Measurements from ENCODE around the gene ADIG.

ADIG gene

DNA sequence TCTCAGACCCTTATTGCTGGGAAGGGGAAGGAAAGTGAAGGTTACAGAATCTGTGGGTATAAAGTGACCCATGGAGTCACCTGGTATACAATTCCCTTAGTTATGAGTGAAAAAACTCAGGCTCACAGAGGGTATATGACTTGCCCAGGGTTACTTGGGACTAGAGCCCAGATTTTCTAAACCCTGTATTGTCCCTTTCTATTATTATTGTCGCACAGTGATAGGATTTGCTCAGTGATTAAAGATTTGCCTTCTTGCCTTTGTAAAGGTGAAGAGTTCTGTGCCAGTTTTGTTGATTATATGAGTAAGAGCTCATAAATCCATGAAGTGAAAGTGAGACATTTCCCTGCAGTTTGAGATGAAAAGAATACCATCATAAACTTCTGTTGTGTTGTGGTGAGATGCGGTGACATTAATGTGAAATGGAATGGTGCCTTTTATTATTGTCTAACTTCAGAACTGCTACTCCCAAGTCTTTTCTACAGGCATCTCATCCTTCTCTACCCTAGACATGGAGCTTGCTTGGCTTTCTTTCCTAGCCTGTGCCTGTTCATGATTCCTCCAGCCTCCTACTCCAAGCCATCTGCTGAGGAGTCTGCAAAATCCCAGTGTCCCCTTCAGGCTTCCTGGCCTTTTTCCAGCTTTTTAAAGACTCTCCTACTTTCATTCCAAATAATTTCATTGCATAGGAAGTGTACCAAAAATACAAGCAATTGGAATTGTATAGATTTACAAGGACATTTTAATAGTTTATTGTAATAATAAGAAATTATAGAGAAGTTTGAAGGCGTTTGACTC lies 33.5 kb upstream of the ADIG start:
- TF ChIP-seq, protein P1, sequence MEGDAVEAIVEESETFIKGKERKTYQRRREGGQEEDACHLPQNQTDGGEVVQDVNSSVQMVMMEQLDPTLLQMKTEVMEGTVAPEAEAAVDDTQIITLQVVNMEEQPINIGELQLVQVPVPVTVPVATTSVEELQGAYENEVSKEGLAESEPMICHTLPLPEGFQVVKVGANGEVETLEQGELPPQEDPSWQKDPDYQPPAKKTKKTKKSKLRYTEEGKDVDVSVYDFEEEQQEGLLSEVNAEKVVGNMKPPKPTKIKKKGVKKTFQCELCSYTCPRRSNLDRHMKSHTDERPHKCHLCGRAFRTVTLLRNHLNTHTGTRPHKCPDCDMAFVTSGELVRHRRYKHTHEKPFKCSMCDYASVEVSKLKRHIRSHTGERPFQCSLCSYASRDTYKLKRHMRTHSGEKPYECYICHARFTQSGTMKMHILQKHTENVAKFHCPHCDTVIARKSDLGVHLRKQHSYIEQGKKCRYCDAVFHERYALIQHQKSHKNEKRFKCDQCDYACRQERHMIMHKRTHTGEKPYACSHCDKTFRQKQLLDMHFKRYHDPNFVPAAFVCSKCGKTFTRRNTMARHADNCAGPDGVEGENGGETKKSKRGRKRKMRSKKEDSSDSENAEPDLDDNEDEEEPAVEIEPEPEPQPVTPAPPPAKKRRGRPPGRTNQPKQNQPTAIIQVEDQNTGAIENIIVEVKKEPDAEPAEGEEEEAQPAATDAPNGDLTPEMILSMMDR (IDR thresholded peaks at IDR 0.05; ENCODE audit: borderline replicate concordance, insufficient read depth, low read depth, low read length) = no peak

DNA sequence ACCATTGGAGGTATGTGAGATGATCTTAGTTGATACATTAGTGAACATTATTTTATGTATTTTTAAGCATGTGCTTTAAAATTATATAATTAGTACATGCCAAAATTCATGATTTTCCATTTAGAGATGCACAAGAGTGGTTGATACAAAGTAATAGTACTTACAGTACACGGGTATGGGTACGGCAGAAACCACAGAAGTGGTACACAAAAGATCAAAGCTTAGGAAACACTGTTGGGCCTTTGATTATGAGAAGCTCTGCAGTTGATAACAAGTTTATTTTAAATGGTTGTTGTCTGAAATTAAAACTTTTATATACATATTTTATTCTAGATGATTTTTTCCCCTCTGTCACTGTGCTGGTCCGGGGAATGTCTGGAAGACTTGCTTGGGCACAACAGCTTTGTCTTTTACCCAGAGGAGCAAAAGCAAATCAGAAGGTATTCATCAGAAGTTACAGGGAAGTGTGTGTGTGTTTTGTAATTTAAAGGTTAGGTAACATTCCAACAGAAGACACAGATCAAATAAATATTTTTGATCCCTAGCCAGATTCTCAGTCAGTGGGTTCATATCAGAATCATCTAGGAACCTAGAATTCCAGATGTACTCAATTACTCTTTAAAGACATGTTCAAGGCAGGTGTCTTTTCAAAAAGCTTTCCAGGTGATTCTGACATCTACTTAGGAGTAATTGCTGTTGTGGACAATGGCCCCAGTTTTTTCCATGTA lies 32.5 kb upstream of the ADIG start:
- H3K4me3 ChIP-seq (ENCODE audit: low read depth, low read length) = no peak overlapping the region
- TF ChIP-seq, protein P1 (IDR thresholded peaks at IDR 0.05; ENCODE audit: borderline replicate concordance, insufficient read depth, low read depth, low read length) = no peak

More for the DNA sequence above, 33.5 kb upstream of the ADIG start:
- H3K4me3 ChIP-seq (ENCODE audit: low read depth, low read length) = no peak overlapping the region

DNA sequence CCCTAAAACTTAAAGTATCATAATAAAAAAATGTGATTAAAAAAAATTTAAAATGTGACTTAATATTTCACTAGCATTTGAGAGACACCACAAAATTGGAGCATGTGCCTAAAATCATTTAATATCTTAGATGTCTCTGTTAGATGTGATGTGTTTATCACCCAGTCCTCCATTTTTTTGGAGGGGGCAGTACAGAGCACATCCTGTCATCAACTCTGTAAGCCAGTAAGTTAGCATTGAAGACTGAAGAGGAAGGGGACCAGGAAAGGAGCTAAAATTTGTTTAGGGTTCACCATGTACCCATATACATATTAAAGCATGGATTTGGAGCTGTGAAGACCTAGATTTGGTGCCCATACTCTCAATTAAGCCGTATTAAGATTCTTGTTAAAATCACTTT lies 30.7 kb upstream of the ADIG start:
- TF ChIP-seq, protein P1 (IDR thresholded peaks at IDR 0.05; ENCODE audit: borderline replicate concordance, insufficient read depth, low read depth, low read length) = peak; percentile 11; the same call in 1 of the 2 replicates
- no peak overlapping the region for H3K4me3 ChIP-seq (ENCODE audit: low read depth, low read length)

- TF ChIP-seq, protein P1 (IDR thresholded peaks at IDR 0.05; ENCODE audit: borderline replicate concordance, insufficient read depth, low read depth, low read length) = no peak
- no peak overlapping the region for H3K4me3 ChIP-seq (ENCODE audit: low read depth, low read length)
Observed at GRCh38 chr20:38551056-38551626, 29.9 kb upstream of the ADIG start.

DNA sequence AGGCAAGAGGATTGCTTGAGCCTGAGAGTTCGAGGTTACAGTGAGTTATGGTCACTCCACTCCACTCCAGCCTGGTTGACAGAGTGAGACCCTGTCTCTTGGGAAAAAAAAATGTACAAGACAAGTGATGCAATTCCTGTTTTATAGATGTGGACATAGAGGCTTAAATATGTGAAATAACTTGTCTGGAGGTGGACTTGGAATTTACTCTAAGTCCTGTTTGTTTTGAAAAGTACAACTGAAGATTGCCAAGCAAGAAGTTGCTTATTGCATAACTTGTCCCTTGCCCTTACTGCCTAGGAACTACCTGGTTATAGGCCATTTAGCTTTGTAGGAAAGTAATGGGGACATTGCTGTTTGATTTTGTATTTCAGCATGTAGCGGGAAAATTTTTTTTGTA lies 26.0 kb upstream of the ADIG start:
- TF ChIP-seq, protein P1 (IDR thresholded peaks at IDR 0.05; ENCODE audit: borderline replicate concordance, insufficient read depth, low read depth, low read length) = no peak
- H3K4me3 ChIP-seq (ENCODE audit: low read depth, low read length) = no peak overlapping the region

DNA sequence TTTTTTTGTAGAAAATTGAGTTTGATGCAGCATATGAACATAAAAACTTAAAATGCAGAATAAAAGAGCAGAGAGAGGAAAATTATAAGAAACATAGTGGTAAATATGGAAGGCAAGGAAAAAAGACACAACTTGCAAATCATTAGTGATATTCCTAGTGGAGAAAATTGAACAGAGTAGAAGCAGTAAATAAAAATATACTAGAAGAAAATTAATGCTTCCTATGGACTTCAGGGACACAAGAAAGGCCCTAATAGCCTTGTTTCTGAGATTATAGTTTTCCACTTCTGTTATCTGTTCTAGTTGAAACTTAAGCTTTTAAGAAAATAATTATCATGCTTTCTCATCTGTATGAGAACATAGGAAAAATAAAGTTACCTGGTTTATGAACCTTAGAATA lies 25.6 kb upstream of the ADIG start:
- TF ChIP-seq, protein P1 (IDR thresholded peaks at IDR 0.05; ENCODE audit: borderline replicate concordance, insufficient read depth, low read depth, low read length) = no peak
- no peak overlapping the region for H3K4me3 ChIP-seq (ENCODE audit: low read depth, low read length)

Measured in GM12875 (cell line).